ENCODE measurements around the gene GPRC5C. TPM values are rescaled to one million over a fixed set of nuclear protein-coding genes. Genes with fewer than 3 reads are reported as not detected.

GPRC5C gene
- total RNA-seq, 1 donor from 2014 or later = 56.4 TPM

DNA sequence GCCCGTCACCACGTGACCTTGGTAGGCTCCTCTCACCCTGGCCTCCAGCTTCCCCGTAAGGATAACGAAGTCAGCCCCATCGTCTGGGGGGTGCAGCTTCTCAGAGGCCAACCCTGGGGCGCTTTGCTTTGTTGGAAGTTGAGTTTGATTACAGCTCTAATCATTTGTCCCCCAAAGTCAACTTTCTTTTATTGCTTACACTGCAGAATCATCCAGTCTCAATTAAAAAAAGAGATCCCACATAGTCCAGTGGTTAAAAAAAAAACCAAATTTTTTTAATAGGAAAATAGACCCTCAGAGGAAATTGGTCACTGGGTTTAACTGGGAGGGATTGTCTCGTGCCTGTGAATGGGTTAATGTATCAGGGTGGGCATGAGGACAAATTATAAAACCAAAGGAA, 7.8 kb upstream of the GPRC5C start:
- no peak for DNase-seq (ENCODE audit: extremely low spot score, unreplicated experiment)
- no peak overlapping the region for H3K4me3 Mint-ChIP-seq (ENCODE audit: unreplicated experiment)
- H3K27ac Mint-ChIP-seq (ENCODE audit: unreplicated experiment) = no peak overlapping the region
- H3K4me1 Mint-ChIP-seq (ENCODE audit: unreplicated experiment) = peaks cover 3% of the 10 kb centered on the region
- H3K36me3 Mint-ChIP-seq (ENCODE audit: unreplicated experiment) = no peaks in the 10 kb centered on the region
- TF ChIP-seq, protein P1, sequence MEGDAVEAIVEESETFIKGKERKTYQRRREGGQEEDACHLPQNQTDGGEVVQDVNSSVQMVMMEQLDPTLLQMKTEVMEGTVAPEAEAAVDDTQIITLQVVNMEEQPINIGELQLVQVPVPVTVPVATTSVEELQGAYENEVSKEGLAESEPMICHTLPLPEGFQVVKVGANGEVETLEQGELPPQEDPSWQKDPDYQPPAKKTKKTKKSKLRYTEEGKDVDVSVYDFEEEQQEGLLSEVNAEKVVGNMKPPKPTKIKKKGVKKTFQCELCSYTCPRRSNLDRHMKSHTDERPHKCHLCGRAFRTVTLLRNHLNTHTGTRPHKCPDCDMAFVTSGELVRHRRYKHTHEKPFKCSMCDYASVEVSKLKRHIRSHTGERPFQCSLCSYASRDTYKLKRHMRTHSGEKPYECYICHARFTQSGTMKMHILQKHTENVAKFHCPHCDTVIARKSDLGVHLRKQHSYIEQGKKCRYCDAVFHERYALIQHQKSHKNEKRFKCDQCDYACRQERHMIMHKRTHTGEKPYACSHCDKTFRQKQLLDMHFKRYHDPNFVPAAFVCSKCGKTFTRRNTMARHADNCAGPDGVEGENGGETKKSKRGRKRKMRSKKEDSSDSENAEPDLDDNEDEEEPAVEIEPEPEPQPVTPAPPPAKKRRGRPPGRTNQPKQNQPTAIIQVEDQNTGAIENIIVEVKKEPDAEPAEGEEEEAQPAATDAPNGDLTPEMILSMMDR (IDR thresholded peaks at IDR 0.05) = no peak
- no peaks in the 10 kb centered on the region for H3K9me3 Mint-ChIP-seq (ENCODE audit: unreplicated experiment)
- H3K27me3 Mint-ChIP-seq (ENCODE audit: unreplicated experiment) = peaks cover 6% of the 10 kb centered on the region

DNA sequence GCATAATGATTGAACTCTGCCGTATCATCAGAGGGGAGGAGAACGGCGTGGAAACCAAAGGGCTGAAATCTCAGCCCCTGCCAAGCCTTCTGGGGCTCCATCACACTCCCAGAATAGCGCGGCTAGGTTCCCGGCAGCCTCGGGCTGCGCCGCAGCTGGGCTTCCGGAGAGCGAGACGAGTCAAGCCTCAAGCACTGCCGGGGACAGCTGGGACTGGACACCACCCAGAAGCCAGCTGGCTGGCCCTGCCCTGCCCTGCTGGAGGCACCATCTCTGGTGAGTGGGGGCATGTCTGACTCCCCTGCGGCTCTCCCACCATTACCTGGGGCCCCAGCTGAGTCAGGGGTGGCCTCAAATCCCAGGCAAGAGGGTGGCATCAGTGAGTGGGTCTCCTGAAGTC, 7.2 kb upstream of the GPRC5C start:
- TF ChIP-seq, protein P1 (IDR thresholded peaks at IDR 0.05) = no peak
- no peaks in the 10 kb centered on the region for H3K36me3 Mint-ChIP-seq (ENCODE audit: unreplicated experiment)
- no peak overlapping the region for H3K27ac Mint-ChIP-seq (ENCODE audit: unreplicated experiment)
- H3K9me3 Mint-ChIP-seq (ENCODE audit: unreplicated experiment) = no peaks in the 10 kb centered on the region
- peaks cover 6% of the 10 kb centered on the region for H3K27me3 Mint-ChIP-seq (ENCODE audit: unreplicated experiment)
- no peak for DNase-seq (ENCODE audit: extremely low spot score, unreplicated experiment)
- peaks cover 6% of the 10 kb centered on the region for H3K4me1 Mint-ChIP-seq (ENCODE audit: unreplicated experiment)
- no peak overlapping the region for H3K4me3 Mint-ChIP-seq (ENCODE audit: unreplicated experiment)

DNA sequence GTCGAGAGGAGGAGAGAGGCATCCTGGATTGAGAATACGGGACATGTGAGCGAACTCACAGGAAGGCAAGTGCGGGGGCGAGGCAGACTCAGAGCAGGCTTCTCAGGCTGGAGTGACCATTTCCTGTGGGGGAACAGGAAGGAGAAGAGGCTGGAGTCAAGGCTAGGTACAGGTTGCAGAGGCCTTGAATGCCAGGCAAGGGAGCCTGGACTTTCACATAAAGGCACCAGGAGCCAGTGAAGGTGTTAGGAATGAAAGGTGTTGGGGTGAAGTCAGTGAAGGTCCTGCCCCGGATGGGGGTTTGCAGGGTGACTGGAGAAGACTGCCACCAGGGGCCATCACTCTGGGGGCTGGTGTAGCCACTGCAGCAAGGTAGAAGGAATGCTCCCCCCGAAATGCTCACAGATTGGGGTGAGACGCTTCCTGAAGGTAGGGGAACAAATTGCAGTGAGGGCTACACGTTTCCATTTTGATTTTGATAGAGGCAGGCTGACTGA, 5.3 kb upstream of the GPRC5C start:
- Mint-ChIP-seq H3K36me3 (ENCODE audit: unreplicated experiment) (no peaks in the 10 kb centered on the region), H3K27ac (ENCODE audit: unreplicated experiment) (no peak overlapping the region), H3K9me3 (ENCODE audit: unreplicated experiment) (no peaks in the 10 kb centered on the region), H3K4me1 (ENCODE audit: unreplicated experiment) (peaks cover 23% of the 10 kb centered on the region), H3K4me3 (ENCODE audit: unreplicated experiment) (no peak overlapping the region), H3K27me3 (ENCODE audit: unreplicated experiment) (peaks cover 4% of the 10 kb centered on the region)
- DNase-seq (ENCODE audit: extremely low spot score, unreplicated experiment) = no peak
- TF ChIP-seq, protein P1 (IDR thresholded peaks at IDR 0.05) = no peak

DNA sequence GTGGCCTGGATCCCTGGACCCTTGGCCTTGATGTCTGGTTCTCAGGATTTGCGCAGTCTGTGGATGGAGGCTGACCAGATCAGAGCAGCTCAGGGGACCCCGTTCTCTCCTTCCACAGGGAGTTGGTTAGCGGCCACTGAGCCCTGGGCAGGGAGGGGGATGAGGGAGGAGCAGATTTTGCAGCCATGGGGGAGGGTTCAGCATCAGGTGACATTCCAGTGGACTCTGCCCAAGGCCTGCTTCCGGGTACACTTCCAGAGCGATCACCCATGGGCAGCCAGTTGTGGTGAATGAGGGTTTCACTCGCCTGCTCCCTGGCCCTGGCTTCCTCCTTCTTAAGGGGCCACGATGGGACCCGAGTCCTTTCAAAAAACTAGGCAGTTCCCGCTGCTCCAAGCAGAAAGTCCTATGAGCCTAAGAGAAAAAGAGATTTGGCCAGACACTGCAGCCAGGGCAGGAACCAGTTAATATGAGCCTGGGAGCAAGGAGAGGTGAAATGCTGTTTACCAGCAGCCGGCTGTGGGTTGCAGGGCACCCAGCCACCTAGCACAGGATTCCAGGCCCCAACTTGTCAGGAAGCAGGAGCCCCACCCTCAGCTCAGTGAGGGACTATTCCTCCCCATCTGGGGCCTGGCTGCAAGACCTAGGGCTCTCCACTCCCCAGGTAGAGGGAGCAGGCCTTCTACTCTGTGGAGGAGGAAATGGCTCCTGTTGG, 4.7 kb upstream of the GPRC5C start:
- H3K4me3 Mint-ChIP-seq (ENCODE audit: unreplicated experiment) = no peak overlapping the region
- peaks cover 23% of the 10 kb centered on the region for H3K4me1 Mint-ChIP-seq (ENCODE audit: unreplicated experiment)
- no peaks in the 10 kb centered on the region for H3K36me3 Mint-ChIP-seq (ENCODE audit: unreplicated experiment)
- H3K27ac Mint-ChIP-seq (ENCODE audit: unreplicated experiment) = no peak overlapping the region
- no peak for DNase-seq (ENCODE audit: extremely low spot score, unreplicated experiment)
- H3K27me3 Mint-ChIP-seq (ENCODE audit: unreplicated experiment) = peaks cover 4% of the 10 kb centered on the region
- TF ChIP-seq, protein P1 (IDR thresholded peaks at IDR 0.05) = no peak
- no peaks in the 10 kb centered on the region for H3K9me3 Mint-ChIP-seq (ENCODE audit: unreplicated experiment)

DNA sequence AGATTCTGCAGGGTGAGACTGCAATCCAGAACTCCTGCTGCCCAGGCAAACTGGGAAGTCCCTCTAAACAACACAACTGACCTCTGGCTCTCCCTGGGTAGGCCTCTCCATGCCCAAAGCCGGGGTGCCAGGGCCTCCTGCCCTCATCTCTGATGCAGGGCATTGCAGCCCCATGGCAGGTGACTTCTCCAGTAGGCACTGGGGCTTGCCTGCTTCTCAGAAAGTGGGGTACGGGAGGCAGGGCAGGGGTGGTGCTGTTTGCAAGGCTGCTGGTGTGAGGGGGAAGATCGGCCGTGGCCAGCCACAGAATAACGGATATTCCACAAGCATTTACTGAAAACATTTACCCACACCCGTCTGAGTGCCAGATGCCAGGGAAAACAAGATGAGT, 4.1 kb upstream of the GPRC5C start:
- Mint-ChIP-seq H3K4me3 (ENCODE audit: unreplicated experiment) (no peak overlapping the region), H3K9me3 (ENCODE audit: unreplicated experiment) (no peaks in the 10 kb centered on the region), H3K4me1 (ENCODE audit: unreplicated experiment) (peaks cover 24% of the 10 kb centered on the region), H3K36me3 (ENCODE audit: unreplicated experiment) (no peaks in the 10 kb centered on the region), H3K27ac (ENCODE audit: unreplicated experiment) (no peak overlapping the region), H3K27me3 (ENCODE audit: unreplicated experiment) (no peaks in the 10 kb centered on the region)
- no peak for DNase-seq (ENCODE audit: extremely low spot score, unreplicated experiment)
- TF ChIP-seq, protein P1 (IDR thresholded peaks at IDR 0.05) = no peak
